Measurements from ENCODE around the gene ZKSCAN3.

The ZKSCAN3 gene

GRCh38 chr6:28335564-28336283 is 14.0 kb upstream of the ZKSCAN3 start, which contains the start of gene ZSCAN31:
Gene ZSCAN31 (minus strand): TSS chr6:28336148. CDS start chr6:28329683, 6,465 bp downstream.
- Mint-ChIP-seq H3K9me3 (peaks cover 4% of the 10 kb centered on the region), H3K4me3 (no peak within 1 kb of the TSS), H3K27me3 (no peaks in the 10 kb centered on the region), H3K27ac (no peak within 1 kb of the TSS), H3K4me1 (peaks cover 7% of the 10 kb centered on the region), H3K36me3 (peaks cover 2% of the 10 kb centered on the region)

GRCh38 chr6:28336284-28337120 is 13.2 kb upstream of the ZKSCAN3 start:
- H3K4me1 Mint-ChIP-seq: peaks cover 7% of the 10 kb centered on the region
- no peaks in the 10 kb centered on the region for H3K27me3 Mint-ChIP-seq
- no peak overlapping the region for H3K27ac Mint-ChIP-seq
- H3K36me3 Mint-ChIP-seq: peaks cover 3% of the 10 kb centered on the region
- H3K4me3 Mint-ChIP-seq: no peak overlapping the region
- H3K9me3 Mint-ChIP-seq: peaks cover 6% of the 10 kb centered on the region

- no peaks in the 10 kb centered on the region for H3K27me3 Mint-ChIP-seq
- H3K9me3 Mint-ChIP-seq: peaks cover 6% of the 10 kb centered on the region
- H3K27ac Mint-ChIP-seq: no peak overlapping the region
Observed at GRCh38 chr6:28337121-28337520, 12.6 kb upstream of the ZKSCAN3 start.

GRCh38 chr6:28340310-28341095 is 9.2 kb upstream of the ZKSCAN3 start:
- peaks cover 3% of the 10 kb centered on the region for H3K36me3 Mint-ChIP-seq
- no peak overlapping the region for H3K27ac Mint-ChIP-seq
- H3K9me3 Mint-ChIP-seq: peaks cover 6% of the 10 kb centered on the region
- no peak overlapping the region for H3K4me3 Mint-ChIP-seq
- H3K27me3 Mint-ChIP-seq: peaks cover 3% of the 10 kb centered on the region
- H3K4me1 Mint-ChIP-seq: no peaks in the 10 kb centered on the region

More at GRCh38 chr6:28337121-28337520, 12.6 kb upstream of the ZKSCAN3 start:
- Mint-ChIP-seq H3K4me1 (peaks cover 7% of the 10 kb centered on the region), H3K36me3 (peaks cover 3% of the 10 kb centered on the region), H3K4me3 (no peak overlapping the region)

- Mint-ChIP-seq H3K27ac (no peak overlapping the region), H3K4me3 (no peak overlapping the region), H3K9me3 (peaks cover 6% of the 10 kb centered on the region), H3K36me3 (peaks cover 3% of the 10 kb centered on the region), H3K27me3 (peaks cover 5% of the 10 kb centered on the region), H3K4me1 (no peaks in the 10 kb centered on the region)
Observed at GRCh38 chr6:28343898-28344677, 5.7 kb upstream of the ZKSCAN3 start.

- H3K27me3 Mint-ChIP-seq: peaks cover 5% of the 10 kb centered on the region
- H3K36me3 Mint-ChIP-seq: peaks cover 5% of the 10 kb centered on the region
- H3K27ac Mint-ChIP-seq: no peak overlapping the region
- H3K9me3 Mint-ChIP-seq: peaks cover 6% of the 10 kb centered on the region
- no peak overlapping the region for H3K4me3 Mint-ChIP-seq
- peaks cover 9% of the 10 kb centered on the region for H3K4me1 Mint-ChIP-seq
Observed at GRCh38 chr6:28345201-28345600, 4.5 kb upstream of the ZKSCAN3 start.

GRCh38 chr6:28347119-28347518 is 2.6 kb upstream of the ZKSCAN3 start:
- peaks cover 5% of the 10 kb centered on the region for H3K27me3 Mint-ChIP-seq
- H3K9me3 Mint-ChIP-seq: no peaks in the 10 kb centered on the region
- no peak overlapping the region for H3K4me3 Mint-ChIP-seq
- peaks cover 28% of the 10 kb centered on the region for H3K4me1 Mint-ChIP-seq
- H3K36me3 Mint-ChIP-seq: peaks cover 2% of the 10 kb centered on the region
- H3K27ac Mint-ChIP-seq: peak overlapping the region; percentile 25

GRCh38 chr6:28349344-28349891 is 329 bp upstream of the ZKSCAN3 start:
- Mint-ChIP-seq H3K4me3 (peak overlapping the region; percentile 97), H3K4me1 (peaks cover 43% of the 10 kb centered on the region), H3K27me3 (peaks cover 4% of the 10 kb centered on the region), H3K36me3 (peaks cover 2% of the 10 kb centered on the region), H3K9me3 (no peaks in the 10 kb centered on the region), H3K27ac (peak overlapping the region; percentile 93)

GRCh38 chr6:28351087-28351486 is 1.3 kb downstream of the ZKSCAN3 start:
- peaks cover 2% of the 10 kb centered on the region for H3K36me3 Mint-ChIP-seq
- peak overlapping the region; percentile 97 for H3K4me3 Mint-ChIP-seq
- peaks cover 51% of the 10 kb centered on the region for H3K4me1 Mint-ChIP-seq
- H3K9me3 Mint-ChIP-seq: no peaks in the 10 kb centered on the region
- H3K27me3 Mint-ChIP-seq: peaks cover 2% of the 10 kb centered on the region
- no peak overlapping the region for H3K27ac Mint-ChIP-seq

GRCh38 chr6:28351493-28351925 is 1.8 kb downstream of the ZKSCAN3 start:
- Mint-ChIP-seq H3K4me3 (peak overlapping the region; percentile 97), H3K4me1 (peaks cover 54% of the 10 kb centered on the region), H3K27ac (peak overlapping the region; percentile 87), H3K27me3 (peaks cover 2% of the 10 kb centered on the region), H3K9me3 (no peaks in the 10 kb centered on the region), H3K36me3 (peaks cover 2% of the 10 kb centered on the region)

- Mint-ChIP-seq H3K27ac (peak overlapping the region; percentile 36), H3K36me3 (peaks cover 2% of the 10 kb centered on the region), H3K27me3 (no peaks in the 10 kb centered on the region), H3K4me3 (peak overlapping the region; percentile 42), H3K9me3 (no peaks in the 10 kb centered on the region), H3K4me1 (peaks cover 54% of the 10 kb centered on the region)
Observed at GRCh38 chr6:28353356-28353755, 3.6 kb downstream of the ZKSCAN3 start.

GRCh38 chr6:28353981-28354676 is 4.4 kb downstream of the ZKSCAN3 start:
- Mint-ChIP-seq H3K27ac (peak overlapping the region; percentile 71), H3K4me1 (peaks cover 54% of the 10 kb centered on the region), H3K27me3 (no peaks in the 10 kb centered on the region), H3K4me3 (no peak overlapping the region), H3K9me3 (no peaks in the 10 kb centered on the region), H3K36me3 (peaks cover 2% of the 10 kb centered on the region)

- no peak overlapping the region for H3K27ac Mint-ChIP-seq
- H3K27me3 Mint-ChIP-seq: no peaks in the 10 kb centered on the region
- H3K4me1 Mint-ChIP-seq: peaks cover 48% of the 10 kb centered on the region
- H3K36me3 Mint-ChIP-seq: no peaks in the 10 kb centered on the region
- H3K4me3 Mint-ChIP-seq: peak overlapping the region; percentile 89
- no peaks in the 10 kb centered on the region for H3K9me3 Mint-ChIP-seq
Observed at GRCh38 chr6:28354688-28355554, 5.2 kb downstream of the ZKSCAN3 start.

All from activated naive CD4-positive, alpha-beta T cell treated with anti-CD3 and anti-CD28 coated beads, Interleukin-2, amount 50 U/mL, for 24 hours (primary cell).